Measurements from ENCODE around the gene ARPC1B. TPM values are rescaled to one million over a fixed set of nuclear protein-coding genes. Genes with fewer than 3 reads are reported as not detected.

ARPC1B gene
- total RNA-seq, 1 donor from 2014 or later: 509 TPM

- H3K4me3 ChIP-seq (ENCODE audit: low read depth, low read length): peak within 1 kb of the TSS; percentile 100
- TF ChIP-seq, protein P1, sequence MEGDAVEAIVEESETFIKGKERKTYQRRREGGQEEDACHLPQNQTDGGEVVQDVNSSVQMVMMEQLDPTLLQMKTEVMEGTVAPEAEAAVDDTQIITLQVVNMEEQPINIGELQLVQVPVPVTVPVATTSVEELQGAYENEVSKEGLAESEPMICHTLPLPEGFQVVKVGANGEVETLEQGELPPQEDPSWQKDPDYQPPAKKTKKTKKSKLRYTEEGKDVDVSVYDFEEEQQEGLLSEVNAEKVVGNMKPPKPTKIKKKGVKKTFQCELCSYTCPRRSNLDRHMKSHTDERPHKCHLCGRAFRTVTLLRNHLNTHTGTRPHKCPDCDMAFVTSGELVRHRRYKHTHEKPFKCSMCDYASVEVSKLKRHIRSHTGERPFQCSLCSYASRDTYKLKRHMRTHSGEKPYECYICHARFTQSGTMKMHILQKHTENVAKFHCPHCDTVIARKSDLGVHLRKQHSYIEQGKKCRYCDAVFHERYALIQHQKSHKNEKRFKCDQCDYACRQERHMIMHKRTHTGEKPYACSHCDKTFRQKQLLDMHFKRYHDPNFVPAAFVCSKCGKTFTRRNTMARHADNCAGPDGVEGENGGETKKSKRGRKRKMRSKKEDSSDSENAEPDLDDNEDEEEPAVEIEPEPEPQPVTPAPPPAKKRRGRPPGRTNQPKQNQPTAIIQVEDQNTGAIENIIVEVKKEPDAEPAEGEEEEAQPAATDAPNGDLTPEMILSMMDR (conservative IDR thresholded peaks at IDR 0.05; ENCODE audit: low read depth, low read length): no peak
- peak; percentile 44 for DNase-seq (ENCODE audit: low read depth)
Measured at GRCh38 chr7:99438573-99439480, 64.3 kb downstream of the ARPC1B start, which contains the start of the genes CPSF4 and PTCD1. Gene CPSF4 (plus strand): TSS chr7:99438943. CDS start chr7:99439083, 140 bp downstream. Gene PTCD1 (minus strand): TSS chr7:99438798. CDS start chr7:99435242, 3,556 bp downstream.

DNA sequence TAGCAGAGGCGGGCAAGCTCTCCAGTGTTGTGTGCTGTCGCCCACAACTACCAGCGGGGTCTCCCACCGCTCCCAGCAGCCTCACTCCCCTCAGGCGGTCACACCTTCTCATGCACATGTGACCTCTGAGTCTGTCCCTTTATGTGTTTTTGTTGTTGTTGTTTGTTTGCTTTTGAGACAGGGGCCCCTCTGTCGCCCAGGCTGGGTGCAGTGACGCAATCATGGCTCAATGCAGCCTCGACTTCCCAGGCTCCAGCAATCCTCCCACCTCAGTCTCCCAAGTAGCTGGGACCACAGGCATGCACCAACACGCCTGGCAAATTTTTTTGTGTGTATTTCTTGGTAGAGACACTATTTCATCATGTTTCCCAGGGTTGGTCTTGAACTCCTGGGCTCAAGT, 65.7 kb downstream of the ARPC1B start:
- TF ChIP-seq, protein P1 (conservative IDR thresholded peaks at IDR 0.05; ENCODE audit: low read depth, low read length): no peak
- peak overlapping the region; percentile 100 for H3K4me3 ChIP-seq (ENCODE audit: low read depth, low read length)
- no peak for DNase-seq (ENCODE audit: low read depth)

Other genes starting within 250 kb of the ARPC1B start
- 26.9 and 30.7 TPM in 2 replicates for gene SMURF1, start 230.6 kb upstream of the ARPC1B start, total RNA-seq
- not detected in 2 replicates for gene KPNA7, start 166.6 kb upstream of the ARPC1B start, total RNA-seq
- 1.0 and 1.4 TPM in 2 replicates for gene MYH16, start 101.9 kb upstream of the ARPC1B start, total RNA-seq
- 198 and 233 TPM in 2 replicates for gene ARPC1A, start 48.8 kb upstream of the ARPC1B start, total RNA-seq
- gene PDAP1, start 33.9 kb downstream of the ARPC1B start, total RNA-seq: 123 and 159 TPM in 2 replicates
- 134 and 136 TPM in 2 replicates for gene BUD31, start 34.2 kb downstream of the ARPC1B start, total RNA-seq
- 4.0 and 7.2 TPM in 2 replicates for gene PTCD1, start 64.1 kb downstream of the ARPC1B start, total RNA-seq
- gene CPSF4, start 64.2 kb downstream of the ARPC1B start, total RNA-seq: 15.8 and 43.1 TPM in 2 replicates
- gene ATP5MF, start 91.4 kb downstream of the ARPC1B start, total RNA-seq: 1,313 and 2,133 TPM in 2 replicates
- gene ZNF789, start 98.2 kb downstream of the ARPC1B start, total RNA-seq: 10.7 and 11.6 TPM in 2 replicates
- gene ZNF394, start 125.6 kb downstream of the ARPC1B start, total RNA-seq: 14.7 and 15.7 TPM in 2 replicates
- 7.7 and 8.2 TPM in 2 replicates for gene ZKSCAN5, start 129.9 kb downstream of the ARPC1B start, total RNA-seq
- gene FAM200A, start 177.4 kb downstream of the ARPC1B start, total RNA-seq: 6.0 and 6.2 TPM in 2 replicates
- 31.5 and 53.8 TPM in 2 replicates for gene ZNF655, start 183.9 kb downstream of the ARPC1B start, total RNA-seq
- gene TMEM225B, start 223.5 kb downstream of the ARPC1B start, total RNA-seq: 0.17 and 0.43 TPM in 2 replicates
- gene ZSCAN25, start 242.2 kb downstream of the ARPC1B start, total RNA-seq: 7.4 and 11.0 TPM in 2 replicates